Germinal center (tissue), 1 donor: ENCODE measurements around the gene RAB25.

Source experiments
- DNase-seq: peaks from one replicate; pipeline ENCODE4 v3.0.0; 2012; ENCODE audit warnings: mixed read lengths, low spot score

Gene RAB25

DNA sequence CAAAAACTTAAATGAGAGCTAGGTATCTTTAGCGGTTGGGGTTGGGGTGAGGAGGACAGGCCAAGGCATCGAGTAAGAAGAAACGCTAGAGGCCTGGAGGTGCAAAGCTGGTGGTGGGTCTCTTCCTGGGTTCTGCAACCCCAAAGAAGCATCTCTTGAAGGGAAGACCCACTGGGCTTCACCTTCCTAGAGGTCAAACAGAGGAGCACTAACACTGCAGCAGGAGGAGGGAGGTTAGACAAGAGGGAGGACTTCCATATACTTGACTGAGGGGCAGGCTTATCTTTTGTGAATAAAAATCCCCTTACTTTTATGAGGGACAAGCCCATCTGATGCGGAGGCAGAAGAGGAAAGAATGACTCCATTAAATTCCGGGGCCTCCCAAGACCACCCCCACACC is 18.8 kb downstream of the RAB25 start:
- DNase-seq: no peak

DNA sequence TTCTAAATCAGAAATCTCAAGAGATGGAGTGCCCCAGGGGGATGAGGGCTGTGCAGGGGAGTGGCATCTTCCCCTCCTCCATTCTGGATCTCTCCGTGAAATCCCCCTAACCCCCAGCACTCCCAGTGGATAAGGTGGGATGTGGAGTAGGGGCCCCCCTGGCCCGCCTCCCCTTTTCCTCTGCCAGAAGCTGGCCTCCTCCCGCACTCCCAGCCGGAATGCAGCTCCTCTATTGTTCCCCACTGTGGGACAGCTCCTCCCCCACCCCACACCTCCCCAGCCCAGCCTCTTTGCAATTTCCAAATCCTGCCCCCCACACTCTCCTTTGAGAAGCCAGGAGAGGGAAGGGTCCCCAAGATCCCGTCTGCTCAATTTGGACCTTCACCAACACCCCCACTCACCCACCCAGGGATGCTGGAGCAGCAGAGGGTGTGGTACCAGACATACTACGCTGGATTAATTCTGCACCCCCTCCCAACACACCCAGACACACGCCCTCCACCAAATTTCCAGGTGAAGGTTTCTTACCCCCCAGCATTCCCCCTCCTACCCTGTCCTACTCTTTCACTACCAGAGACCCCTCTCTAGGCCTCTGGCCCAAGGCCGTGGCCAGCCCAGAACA is 19.4 kb downstream of the RAB25 start:
- DNase-seq: no peak

DNA sequence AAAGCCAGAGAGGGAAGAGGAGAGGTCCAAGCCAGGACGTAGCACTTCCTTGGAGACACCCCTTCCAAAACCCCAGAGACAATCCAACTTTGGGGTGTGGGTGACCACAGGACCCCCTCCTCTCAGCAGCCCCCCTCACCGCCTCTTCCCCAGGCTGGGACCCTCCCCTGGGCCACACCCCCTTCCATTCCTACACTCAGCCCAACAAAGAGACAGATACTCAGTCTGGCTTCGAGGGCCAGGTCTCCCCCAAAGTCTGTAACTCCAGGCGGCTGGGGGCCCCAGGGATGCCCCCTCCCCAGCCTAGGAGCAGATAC is 19.9 kb downstream of the RAB25 start:
- DNase-seq: no peak

DNA sequence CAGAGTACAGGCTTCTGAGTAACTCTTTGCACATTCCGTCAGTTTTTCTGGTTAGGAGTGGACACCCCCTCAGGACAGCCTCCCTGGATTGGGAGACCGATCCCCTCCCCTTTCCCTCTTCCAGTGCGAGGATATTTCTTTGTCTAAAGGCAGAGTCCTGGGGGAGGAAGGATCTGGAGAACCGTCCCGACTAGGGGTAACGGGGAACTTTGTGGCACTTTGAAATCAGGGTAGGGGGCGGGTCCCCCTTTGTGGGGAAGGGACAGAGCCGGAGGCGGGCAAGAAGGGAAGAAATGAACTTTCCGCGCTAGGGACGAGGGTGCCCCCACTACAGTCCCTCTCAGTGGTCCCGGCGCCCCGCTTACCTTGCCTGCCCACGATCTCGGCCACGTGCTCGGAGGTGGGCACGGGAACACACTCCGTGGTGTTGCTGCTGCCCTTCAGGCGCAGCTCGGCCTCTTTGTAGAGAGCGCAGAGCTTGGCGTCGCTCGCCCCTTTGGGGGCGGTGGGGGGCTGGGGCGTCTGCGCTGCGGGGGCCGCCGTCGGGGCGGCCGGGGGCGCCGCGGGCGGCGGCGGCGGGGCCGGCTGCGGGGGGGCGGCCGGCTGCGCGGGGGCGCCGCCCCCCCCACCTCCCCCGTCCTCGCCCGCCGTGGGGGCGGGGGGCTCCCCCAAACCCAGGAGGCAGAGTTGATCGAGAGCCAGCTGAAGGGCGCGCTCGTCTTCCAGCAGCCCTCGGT is 20.4 kb downstream of the RAB25 start:
- no peak for DNase-seq

DNA sequence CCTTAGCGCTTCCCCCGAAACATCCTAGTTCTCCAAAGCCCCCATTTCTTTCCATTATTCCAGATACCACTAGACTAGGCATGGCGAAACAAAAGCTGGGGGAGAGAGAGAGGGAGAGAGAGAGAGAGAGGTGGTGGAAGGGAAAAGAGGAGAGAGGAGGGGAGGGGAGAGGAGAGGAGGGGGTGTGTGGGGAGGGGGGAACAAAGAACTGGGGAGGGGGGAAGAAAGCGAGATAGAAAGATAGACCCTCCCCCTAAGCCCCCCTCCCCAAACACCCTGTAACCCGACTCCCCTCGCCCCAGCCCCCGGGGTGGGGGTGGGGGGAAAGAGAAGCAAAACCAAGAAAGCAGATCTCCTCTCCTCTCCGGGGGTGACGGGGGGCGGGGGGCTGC is 21.0 kb downstream of the RAB25 start:
- no peak for DNase-seq

DNA sequence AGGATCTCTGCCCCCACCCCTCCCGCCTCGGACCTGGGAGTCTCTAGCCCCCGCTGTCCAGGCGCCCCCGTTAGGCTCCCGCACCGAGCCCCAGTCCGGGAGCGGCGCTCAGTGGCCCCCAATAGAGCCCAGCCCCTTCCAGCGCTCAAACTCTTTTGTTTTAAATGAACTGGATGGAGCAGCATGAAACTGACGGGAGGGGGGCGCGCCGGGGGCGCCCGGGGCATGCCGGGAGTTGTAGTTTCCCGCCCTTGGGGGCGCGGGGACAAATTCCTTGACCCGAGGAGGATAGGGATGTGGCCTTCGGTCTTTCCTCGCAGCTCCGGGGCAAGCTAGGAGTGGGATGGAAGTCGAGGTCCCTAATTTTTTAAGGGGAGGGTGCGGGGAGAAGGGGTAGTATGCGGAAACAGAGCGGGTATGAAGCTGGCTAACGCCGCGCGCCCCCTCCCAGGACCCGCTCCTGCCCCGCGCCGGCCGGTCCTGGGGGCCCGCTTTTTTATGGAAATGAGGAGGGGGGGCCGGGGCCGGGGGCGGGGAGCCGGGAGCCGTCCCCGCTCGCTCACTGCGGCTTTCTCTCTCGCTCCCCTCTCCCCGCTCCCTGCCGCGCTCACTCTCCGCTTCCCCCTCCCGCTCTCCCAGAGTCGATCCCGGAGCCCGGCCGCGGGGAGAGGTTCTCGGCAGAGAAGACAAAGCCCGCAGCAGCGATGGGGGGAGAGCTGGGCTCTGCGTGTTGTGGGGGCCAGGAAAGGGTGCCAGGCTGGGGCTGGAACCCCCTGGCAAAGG is 21.5 kb downstream of the RAB25 start, which contains the start of gene MEX3A:
TSS of gene MEX3A (minus strand) at position 157 of the 783 bp plus-strand sequence. CDS start 467 bp downstream, outside the sequence.
- peak; percentile 77 for DNase-seq

DNA sequence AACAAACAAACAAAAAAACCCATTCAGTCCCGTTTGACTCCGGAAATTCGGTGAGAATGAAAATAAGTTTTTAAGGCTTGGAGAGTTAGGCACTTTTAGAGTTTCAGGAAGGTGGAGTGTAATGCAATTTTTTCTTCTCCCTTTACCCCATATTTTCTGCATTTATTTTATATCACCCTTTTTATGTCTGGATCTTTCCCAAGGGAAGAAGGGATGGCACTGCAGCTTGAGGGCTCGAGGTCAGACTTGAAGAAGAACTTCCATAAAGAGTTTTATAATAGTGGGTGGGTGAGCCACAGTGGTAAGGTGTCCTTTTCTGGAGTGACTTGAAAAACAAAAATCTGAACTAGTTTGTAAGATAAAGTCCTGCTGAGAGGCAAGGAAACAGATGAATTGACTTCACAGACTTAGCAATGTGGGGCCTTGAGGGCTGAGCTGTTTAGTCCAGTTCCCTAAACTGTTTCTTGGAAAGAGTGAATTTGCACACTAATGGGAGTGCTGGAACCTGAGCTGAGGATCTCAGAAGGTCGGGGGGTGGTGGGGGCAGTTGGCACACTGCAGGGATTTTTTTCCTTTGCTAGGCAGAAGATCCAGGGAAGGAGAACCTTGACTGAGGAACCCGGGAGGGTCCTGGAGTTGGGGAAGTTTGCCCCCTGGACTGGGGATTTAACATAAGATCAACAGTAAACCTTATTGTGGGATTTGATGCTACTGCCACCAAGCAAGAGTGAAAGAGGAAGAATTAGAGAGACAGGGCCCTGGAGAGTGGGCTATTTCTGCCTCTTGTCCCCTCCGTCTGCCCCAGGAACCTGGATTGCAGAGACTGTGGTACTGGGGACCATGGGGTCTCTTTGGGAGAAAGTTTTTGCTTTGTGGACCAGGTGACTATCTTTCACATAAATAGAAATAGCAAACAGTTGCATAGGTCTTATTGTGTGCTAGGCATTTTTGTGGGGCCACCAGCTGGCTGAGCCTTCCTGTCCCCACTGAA is 23.1 kb downstream of the RAB25 start:
- no peak for DNase-seq

DNA sequence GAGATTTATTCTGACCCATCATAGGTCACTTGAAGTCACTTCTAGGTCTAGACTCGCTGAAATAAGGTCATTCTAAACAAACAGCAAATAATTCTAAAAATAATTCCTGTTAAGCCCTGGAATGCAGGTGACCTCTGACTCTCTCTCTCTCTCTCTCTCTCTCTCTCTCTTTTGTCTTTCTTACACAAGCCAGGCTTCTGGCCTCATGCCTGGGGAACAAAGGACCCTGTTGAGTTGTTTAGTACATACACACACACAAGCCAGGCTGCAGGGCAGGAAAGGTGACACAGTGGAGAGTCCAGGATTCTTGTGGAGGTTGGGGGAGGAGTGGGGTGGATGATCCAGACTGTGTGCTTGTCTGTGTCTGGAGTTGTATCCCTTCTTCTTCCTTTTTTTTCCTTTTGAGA is 25.3 kb downstream of the RAB25 start:
- no peak for DNase-seq

DNA sequence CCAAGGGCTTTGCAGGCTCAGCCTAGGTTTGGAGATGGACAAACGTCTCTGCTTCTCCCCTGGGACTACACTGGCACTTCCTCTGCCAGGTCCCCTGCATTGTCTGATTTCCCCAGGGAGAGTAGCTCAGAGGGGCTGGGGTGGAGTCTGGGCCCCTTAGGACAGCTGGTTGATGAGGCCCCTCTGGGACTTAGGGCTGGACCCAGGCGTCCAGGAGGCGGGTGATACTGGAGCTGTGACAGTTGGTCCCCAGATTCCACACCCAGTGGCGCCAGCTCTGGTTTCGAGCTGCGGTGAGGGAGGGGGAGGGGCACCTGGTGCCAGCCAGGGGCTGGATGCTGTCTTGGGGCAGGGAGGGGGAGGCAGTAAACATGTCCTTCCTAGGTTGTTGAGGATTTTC is 28.7 kb downstream of the RAB25 start:
- no peak for DNase-seq

DNA sequence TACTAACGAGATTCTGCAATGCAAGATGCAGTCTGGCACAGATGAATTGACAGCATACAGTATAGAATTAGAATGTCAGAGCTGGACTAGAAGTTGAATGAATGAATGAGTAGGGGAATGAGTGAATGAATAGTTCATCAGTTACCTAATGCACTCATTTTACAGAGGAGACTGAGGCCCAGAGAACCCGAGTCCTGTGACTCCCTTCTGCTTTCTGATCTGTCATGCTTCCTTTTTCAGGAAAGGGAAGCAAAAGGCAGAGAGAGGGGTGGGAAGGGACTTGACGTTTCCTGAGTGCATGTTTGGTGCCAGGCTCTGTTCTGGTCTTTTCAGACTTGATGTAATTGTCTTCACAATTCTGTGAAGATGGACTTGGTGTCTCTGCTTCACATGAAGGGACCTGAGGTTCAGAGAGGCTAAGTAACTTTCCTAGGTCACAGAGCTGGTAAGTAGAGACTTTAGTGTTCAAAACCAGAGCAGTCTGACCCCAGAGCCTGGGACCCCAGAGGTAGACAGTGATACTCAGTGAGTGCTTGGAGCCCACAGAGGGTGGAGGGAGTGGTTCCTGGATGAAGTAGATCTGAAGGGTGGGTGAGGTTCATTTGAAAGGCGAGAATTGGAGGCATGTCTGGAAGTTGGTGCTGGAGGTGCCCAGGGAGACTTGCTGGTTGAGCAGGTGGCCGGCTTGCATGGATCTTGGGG is 29.3 kb downstream of the RAB25 start:
- DNase-seq: no peak

DNA sequence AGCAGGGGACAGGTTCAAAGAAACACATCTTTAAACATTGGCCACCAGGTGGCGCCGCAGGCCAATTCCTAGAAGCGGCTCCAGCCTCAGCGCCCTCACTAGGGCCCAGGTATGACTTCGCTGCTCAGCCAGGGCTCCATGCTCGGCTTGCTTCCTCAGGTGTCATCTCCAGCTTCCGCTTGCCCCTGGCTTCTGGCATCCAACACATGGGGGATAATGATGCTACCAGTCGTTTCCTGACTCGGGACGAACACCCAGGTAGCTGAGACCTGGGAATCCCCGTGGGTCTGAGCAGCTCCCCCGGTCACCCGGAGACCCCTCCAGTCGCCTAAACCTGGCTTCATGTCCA is 29.9 kb downstream of the RAB25 start:
- DNase-seq: peak; percentile 82

DNA sequence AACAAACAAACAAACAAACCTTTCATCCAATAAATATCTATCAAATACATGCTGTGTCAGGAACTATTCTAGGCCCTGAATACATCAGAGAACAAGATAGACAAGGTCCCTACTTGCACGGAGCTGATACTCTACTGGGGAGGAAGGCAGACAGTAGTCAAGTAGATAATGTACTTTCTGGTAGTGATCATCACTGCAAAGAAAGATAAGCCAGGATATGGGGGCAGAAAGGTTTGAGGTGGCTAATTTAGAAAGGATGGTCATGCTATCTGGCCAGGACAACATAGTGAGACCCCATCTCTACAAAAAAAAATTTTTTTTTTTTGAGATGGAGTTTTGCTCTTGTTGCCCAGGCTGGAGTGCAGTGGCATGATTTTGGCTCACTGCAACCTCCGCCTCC is 30.6 kb downstream of the RAB25 start:
- DNase-seq: no peak

DNA sequence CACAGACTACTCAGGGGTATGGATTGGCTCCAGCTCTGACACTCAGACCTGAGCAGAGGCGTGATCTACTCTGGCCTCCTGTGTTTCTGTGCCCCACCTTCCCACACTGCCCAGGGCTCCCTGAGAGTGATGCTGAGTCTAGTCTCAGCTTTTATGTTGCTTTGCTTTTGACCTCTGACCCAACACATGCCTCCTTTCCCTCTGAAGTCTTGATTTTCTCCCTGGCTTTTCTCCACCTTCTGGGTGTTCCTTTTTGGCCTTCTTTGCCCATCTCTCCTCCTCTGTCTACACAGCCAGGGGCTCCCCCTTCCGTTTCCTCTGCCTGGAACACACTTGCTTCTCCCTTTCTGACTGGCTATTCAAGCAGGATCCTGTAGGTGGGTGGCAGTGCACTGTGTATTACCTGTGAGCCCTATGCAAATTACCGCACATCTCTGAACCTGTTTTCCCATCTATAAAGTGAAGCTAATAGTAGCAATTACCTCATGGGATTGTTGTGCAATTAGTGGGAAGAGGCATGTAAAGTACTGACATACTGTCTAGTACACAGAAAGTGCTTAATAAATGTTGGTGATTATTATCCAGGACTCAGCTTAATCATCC is 35.0 kb downstream of the RAB25 start:
- no peak for DNase-seq

DNA sequence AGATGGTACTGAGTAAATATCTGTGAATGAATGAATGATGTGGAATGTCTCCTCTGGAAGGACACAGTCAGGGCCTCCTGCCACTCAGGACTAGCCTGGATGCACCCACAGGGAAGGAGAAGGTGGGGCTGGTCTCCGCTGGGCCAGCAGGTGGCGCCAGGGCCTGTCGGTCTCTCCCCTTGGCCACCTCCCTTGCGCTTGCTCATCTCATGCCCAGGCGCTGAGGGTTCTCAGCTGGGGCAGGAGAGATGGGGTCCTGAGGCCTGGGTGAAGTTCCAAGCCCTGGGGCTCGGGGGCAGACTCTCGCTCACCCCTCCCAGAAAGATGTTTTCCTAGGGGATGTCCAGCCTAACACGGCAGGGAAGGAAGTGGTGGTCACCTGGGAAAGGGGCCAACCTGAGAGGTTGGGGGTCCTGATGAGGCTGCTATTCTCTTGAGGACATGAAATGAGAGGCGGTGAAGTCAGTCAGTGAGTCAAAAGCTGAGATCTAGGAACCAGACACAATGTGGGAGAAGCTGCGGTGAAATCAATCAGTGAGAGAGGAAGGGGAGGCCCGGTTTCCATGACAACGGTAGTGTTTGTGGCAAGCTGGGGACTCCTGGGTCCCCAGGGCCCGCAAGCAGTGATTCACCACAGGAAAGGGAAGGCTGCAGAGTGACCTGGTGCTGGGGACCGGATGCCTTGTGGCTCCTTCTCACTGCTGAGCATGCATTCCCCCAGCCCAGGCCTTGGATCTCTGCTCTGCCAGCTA is 35.9 kb downstream of the RAB25 start:
- peak; percentile 88 for DNase-seq

DNA sequence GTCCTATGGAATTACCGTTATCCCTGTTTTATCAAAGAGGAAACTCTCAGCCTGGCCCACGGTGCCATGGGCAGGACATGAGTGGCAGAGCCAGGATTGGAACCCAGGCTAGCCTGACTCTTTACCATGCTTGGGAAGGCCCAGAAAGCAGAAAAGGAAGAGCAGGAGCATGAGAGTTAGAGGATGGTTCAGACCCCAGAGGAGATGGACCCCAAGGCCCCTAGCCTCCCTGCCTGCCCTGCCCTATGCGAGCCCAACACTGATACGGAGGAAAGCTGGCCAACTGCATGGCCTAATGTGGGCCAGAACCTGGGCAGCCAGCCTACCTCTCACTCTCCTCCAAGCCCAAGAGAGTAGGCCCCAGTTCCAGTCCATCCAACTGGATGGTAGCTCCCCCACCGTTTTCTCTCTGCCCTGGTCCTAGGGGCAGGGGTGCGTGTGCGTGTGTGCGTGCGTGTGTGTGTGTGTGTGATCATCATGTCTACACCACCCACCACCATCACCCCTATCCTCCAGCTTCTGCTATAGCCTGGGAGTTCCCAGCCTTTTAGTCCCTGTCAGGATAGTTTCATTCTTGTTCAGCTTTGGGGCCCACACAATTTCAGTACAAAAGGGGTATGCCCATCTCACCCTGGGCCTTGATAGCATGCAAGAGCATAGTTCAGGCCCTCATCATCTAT is 36.7 kb downstream of the RAB25 start:
- DNase-seq: no peak

DNA sequence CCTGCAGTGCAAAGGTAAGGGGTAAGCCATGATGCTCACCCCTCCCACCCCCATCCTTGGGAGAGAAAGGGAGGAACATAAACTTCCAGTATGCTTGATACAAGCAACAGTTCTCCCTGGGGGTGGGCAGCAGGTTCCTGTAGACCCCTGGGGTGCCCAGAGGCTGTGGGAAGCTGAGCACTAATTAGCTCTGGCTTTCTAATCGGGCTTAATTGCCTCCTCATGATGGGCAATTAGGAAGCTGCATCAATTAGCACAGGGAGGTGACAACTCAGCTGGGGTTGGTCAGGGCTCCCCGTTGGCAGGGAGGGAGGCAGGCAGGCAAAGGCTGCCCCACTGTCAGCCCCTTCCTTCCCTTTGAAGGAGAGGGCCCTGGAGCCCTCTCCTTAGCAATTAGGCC is 37.8 kb downstream of the RAB25 start:
- DNase-seq: no peak

DNA sequence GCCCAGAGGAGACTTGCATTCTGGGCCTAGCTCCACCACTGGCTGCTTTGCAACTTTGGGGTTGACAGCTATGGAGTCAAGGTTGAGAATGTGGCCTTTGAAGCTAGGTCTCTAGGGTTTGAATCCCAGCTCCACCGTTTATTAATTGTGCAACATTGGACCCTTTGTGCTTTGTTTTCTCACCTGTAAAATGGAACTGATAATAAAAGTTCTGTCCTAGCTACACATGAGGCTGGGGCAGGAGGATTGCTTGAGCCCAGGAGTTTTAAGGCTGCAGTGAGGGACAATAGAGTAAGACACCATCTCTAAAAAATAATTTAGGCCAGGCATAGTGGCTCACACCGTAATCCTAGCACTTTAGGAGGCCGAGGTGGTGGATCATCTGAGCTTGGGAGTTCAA is 38.3 kb downstream of the RAB25 start:
- no peak for DNase-seq

DNA sequence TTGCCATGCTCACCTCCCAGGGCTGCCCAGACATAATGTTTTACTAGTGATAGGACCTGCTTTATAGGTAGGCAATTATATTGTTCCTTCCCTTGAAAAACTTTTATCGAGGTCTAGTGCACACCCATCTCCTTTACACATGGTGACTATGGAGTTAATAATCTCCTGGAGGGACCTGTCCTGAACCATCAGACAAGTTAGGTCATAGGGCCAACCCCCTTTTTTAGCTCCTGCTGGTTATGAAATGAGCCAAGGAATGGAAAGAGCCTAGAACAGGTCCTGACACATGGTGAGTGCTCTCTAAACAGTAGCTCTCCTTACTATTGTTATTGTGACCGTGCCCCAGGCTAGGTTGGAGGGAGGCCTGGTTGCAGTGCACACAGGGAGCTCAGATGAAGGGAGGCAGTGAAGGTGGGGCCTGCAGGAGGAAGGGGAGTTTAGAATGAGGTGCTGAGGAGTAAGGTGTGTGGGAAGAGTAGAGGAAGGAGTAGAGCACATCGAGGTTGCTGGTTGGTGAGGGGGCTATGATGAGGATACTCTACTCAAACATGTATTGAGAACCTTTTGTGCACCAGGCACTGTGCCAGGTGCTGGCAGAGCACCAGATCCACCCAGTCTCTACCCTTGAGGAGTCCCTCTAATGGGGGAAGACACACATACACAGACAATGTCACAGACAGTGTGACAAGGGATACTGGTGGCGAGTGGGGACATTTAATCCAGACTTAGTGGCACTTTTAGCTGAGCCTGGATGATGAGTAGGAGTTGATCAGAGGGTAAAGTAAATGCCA is 39.4 kb downstream of the RAB25 start:
- DNase-seq: no peak

DNA sequence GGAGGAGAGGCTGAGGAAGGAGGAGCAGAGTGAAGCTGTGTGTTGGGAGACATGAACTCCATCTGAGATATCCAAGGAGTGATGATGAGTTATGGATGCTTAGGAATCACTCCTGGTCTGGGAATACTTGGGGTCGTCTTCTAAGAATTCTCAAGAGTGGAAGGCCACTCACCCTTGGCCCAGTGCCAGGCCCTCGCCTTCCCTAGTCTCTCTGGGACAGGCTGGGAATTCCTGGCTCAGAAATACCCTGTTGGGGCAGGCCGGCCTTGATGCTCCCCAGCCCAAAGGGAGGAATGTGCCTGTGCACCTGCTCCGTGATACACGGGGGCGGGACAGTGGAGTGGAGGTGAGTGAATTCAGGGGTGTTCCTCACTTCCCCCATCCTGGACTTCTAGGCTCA is 40.9 kb downstream of the RAB25 start:
- no peak for DNase-seq
